Fibroblast of gingiva (primary cell): ENCODE measurements around the gene GPATCH3.
A peak's percentile ranks its signal among the peaks of the same experiment; 100 is the strongest.
"Not testable (repeated sequence)": the region's sequence is repeated elsewhere in the genome, so short reads cannot be mapped to it uniquely, and the experiment has no call there.

ENCODE experiments used
- DNase-seq: peaks from one replicate; pipeline ENCODE4 v3.0.0-alpha.2; 2011; ENCODE audit warnings: low read depth

Gene GPATCH3

DNA sequence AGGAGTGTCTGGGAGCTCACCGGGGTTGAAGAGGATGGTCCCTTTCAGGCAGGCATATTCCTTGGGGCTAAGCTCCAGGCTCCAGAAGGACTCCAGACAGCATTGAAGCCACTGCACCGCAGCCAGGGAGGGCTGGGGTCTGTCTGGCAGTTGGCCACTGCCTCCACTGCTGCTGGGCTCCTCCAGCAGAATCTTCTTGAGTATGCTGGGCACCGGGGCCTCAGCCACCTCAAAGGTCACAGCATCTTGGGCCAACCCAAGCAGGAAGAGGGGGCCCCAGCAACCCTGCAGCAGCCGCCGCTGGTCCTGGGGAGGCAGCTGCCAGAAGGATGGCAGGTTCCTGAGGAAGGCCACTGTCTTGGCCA is 13.1 kb upstream of the GPATCH3 start:
- DNase-seq = no peak

DNA sequence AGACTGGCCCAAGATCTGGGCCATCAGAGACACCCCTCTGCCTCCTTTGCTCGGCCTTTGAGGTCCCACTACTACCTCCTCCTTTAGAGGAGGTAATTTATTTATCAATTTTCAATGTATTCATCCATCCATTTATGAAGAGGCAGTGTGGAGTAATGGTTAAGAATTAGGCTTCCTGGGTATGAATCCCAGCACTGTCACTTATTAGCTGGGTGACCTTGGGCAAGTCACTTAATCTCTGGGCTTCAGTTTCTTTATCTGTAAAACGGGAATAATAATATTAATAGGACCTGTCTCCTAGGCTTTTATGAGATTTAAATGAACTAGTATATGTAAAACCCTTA is 11.9 kb upstream of the GPATCH3 start:
- DNase-seq = no peak

DNA sequence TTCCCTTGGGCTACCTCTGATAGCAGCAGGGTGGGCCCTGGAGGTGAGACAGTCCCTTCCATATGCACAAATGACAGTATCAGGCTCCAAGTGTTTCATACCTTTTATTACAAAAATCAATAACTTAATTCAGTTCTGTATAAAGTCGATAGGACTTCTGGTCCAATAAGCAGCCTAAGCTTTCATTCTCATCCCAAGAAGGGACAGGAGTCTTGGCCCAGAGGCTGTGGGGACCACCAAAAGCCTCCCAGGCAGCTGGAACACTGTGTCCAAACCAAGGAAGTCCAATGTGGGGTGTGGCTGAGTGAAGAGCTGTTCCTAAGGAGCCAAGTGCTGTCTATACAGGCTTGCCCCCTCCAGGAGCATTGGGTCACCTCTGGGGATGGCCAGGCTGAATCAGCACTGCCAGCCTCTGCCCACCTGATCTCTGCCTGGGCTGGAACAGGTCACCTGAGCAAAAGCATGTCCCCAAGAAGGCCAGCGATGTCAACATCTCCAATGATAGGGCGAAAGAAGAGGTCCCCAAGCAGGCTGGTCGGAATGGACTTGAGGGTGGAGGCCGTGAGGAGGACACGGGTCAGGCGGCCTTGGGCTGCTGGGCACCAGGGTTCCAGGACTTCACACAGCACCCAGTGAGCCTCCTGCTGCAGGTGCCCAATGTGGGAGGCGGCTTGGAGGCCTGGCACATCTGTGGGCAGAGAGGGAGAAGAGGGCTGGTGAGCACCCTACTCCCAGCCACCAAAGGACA is 11.3 kb upstream of the GPATCH3 start:
- no peak for DNase-seq

DNA sequence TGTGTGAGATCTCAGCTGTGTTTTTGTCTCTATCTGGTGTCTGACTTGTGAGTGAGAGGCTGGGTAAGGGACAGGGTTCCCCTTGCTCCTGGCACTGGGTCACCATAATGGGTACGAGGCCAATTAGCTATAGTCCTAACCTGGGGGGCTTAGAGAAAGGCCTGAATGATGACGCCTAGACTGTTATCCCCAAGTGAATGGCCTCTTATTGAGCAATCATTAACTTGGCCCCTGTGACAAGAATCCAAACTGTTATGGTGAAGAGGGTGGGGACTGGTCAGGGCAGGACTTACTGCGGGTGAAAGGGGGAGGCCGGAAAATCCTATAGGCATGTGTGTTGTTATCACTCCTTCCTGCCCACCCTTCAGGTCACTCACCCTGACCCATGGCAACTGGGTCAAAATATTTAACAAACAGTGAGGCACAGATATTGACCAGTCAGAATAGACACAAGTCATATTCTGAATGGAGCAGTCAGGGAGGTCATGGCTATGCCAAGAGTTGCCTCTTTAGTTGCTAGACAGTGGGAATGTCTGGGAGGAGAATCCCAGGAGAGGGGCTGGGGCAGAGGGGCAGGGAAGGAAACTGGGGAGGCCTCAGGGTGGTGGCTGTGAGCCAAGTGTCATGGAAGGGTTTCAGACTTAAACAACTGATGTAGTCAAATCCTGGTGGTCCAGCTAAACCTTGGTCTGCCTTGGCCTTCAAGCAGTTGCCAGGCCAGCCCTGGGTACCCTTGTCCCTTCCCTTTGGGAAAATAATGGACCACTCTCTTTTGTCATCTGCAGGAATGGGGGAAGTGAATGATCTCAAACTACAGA is 10.3 kb upstream of the GPATCH3 start:
- no peak for DNase-seq

DNA sequence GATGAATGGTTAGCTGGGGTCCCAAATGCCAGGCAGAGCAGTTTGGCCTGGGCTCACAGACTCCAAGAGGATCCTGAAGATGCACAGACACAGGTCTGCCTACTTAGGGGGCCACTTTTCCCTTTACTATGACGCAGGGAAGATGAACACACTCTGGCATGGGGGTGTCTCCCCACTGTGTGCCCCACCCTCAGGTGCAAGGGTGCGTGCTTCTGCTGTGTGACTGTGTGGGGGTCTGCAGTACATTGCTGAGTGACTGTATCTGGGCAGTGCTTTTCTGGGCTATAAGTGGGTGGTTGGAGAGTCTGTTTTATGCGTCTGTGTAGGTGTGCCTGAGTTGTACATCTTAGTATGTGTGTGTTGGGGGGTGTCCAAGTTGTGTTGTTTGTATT is 9.7 kb upstream of the GPATCH3 start:
- no peak for DNase-seq

DNA sequence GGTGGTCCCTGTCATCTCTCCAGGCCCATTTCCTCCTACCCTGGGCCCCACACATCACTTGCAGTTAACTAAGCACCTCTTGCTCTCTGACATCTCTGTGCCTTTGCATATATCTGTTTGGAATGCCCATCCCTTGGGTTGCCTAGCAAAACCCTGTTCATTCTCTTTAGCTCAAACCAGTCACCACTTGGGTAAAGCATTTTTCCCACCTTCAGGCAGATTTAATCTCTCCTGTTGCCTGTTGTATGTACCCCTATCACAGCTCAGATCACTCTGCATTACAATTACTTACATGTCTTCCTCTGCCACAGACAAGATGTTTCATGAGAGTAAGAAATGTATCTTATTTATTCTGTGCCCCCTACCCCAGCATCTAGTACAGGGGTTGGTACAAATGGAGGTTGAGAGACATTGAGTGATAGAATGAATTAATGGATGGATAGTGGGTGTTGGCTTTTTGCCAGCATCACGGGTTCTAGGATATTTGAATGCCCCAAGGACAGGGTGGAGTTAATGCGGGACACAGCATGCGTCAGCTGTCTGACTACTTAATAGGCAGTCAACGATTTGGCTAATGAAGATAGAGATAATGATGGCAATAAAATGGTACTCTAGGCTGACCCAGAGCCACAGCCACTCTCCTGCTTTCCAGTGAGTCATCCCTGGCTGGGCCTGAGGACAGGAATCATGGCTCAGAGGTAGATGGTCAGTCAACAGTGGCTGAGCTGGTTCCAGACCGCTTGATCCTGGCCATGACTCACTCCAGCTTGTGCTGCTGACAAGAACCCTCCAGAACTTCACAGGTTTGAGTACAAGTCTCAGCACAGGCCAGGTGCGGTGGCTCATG is 7.0 kb upstream of the GPATCH3 start:
- peak; percentile 47 for DNase-seq

DNA sequence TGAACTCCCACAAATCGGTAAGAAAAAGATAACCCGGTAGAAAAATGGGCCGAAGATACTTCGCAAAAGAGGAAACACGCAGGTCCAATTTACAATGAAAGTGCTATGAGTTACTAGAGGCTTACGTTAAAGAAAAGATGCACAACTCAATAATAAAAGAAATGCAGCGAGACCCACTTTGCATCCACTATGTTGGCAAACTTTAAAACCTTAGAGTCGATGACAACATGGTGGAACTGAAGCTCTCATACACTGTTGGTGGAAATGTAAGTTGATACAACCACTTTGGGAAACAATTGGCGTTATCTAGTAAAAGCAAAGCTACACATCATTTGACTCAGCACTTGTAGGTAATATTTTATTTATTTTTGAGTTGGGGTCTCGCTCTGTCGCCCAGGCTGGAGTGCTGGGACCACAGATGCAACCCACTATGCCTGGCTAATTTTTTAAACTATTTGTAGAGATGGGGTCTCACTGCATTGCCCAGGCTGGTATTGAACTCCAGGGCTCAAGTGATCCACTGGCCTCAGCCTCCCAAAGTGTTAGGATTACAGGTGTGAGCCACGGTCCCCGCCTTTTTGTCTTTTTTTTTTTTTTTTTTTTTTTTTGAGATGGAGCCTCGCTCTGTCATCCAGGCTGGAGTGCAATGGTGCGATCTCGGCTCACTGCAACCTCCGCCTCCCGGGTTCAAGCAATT is 696 bp upstream of the GPATCH3 start:
- DNase-seq = no peak

DNA sequence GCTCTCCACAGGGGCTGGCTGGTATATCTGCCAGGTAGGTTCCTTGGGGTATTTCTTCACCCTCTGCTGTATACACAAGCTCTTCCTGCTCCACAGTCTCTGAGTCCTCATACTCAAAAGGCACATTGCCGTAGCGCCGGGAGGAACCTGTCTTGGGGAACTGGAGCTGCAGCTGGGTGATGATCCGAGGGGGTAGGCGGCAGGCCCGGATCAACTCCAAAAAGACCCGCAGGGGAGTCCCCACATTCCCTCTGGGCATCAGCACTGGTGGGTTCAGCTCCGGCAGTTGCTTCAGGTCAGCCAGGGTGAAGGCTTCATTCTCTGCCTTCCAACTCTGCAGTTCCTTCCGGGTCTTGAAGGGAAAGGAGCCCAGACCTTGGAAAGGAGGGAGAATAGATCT is 2.9 kb downstream of the GPATCH3 start:
- no peak for DNase-seq

DNA sequence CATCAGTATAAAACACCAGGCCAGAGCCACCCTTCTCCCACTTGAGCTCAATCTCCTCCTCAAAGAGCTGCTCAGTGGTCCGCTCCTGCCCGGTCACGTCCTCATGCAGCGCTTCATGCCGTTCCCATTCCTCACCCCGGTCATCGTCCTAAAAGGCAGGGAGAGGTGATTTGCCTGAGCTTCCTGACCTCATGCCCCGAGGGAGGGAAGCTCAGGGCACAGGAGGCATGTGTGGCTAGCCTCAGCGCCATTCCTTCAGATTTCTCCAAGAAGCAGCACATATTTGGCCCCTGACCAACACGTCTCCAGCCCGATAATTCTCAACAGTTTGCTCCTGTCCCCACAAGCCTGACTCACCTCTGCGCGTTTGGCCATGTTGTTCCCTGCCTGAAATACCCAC is 6.0 kb downstream of the GPATCH3 start:
- DNase-seq = no peak

DNA sequence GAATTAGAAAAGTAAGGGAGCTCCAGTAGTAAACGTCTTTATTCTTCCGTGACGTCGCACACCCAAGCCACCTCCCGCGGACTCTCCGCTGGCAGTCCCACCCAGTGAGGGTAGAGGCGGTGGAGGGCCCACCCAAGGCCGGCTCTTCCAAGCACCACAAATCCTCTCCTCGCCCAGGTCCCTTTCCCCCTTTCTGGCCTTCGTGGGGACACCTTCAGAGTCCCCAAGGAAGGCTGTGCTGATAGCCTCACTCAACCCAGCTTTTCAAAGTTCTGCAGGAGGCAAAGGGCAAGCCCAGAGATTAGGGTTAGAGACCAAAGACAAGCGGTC is 9.8 kb downstream of the GPATCH3 start:
- DNase-seq = no peak

DNA sequence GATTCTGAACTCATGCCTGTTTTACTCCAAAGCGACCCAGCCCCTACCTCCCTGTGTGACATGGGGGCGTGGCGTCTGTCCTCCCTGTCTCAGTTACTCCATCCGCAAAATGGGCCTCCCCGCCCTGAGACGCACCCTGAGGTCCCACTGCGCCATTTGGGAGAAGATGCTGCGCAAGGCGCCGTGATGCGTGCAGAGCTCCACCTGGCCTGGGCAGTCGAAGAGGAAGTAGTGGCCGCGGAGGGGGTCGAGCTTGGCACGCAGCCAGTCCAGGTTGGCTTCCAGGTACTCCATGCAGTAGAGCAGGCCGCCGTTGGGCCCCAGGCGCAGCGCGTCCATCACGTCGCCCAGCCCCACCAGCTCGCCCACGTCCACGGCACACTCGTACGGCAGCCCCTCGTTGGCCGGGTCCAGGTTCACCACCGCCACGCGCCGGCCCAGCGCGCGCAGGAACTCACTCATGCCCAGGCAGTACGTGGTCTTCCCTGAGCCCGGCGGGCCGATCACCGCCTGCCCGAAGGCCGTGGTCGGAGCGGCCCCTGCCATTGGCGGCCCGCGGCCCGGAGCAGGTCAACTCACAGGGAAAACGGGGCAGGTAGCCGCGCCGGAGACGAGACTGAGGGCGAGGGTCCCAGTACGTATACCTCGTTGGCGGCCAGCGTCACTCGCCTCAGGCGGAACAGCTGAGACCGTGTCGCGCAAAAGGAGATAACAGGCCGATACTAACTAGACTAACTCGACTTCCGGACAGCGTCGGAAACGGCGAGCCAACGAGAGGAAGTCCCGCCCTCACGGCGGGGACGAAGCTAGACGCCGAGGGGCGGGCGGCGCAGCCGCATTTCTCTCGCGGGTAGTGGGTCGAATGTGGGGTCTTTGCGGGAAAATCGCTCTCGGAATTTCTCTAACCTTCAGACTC is 10.5 kb downstream of the GPATCH3 start, which contains the start of gene GPN2:
Gene GPN2 (minus strand): TSS at position 733 of the 916 bp plus-strand sequence. CDS start 187 bp downstream, at position 546.
- peak; percentile 74 for DNase-seq

DNA sequence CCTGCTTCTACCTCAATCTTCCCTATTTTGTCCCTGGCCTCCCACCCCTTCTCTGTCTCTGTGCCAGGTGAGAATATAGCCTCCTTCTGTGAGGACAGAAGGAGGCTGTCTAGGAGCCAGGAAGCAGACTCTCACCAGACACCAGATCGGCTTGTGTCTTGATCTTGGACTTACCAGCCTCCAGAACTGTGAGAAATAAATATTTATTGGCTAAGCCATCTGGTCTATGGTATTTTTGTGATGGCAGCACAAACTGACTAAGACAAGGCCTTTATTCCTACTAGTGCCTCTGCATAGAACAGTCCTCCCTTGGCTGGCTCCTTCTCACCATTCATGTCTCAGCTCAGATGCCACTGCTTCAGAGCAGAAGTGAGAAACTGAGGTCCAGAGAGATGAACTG is 12.0 kb downstream of the GPATCH3 start:
- no peak for DNase-seq

DNA sequence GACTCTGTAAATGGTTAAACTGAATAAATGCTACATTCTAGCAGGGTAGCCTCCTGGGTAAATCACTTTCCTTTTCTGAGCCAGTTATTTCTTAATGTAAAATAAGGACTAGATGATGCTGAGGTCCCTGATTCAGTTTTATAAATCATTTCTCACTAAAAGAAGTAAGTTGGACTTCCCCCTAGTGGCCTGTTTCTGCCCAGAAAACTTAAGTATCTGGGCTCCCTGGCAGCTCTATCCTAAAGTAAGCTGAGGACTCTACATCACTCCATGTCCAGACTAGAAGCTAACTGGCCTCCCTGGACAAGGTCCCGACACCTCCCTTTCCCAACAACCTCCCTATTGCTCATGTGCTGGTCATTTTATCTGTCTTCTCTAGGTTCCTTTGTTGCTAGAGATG is 13.1 kb downstream of the GPATCH3 start:
- DNase-seq = peak; percentile 54

DNA sequence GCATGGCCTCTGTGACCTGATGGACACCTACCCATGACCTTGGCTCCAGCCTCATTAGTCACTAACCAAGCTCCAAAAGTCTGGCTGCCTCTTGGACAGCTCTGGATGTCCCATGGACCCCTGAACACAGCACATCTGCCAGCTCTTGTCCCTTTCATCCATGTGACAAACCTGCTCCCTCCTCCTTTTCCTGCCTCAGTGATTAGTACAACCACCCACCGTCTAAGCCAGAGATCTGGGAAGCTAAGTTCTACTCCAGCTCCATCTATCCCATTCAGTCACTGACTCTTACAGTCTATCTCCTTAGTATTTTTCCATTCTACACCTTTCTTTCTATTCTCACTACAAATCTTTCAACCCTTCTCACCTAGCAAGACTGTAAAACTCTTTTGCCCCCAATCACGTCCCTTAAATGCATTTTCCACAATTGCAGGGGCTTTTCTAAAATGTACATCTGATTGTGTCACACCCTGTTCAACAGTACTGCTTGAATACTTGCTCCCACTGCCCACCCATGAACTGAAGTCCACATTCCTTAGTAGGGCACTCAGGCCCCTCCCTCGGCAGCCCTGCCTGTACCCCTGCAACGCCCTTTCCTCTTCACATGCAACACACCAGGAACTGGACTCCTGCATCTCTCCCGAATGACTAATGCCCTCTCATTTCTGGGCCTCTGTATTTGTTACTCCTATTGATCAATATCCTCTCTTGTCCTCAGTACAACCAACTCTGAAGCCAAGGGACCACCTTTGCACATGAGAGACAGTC is 17.4 kb downstream of the GPATCH3 start:
- DNase-seq = no peak

DNA sequence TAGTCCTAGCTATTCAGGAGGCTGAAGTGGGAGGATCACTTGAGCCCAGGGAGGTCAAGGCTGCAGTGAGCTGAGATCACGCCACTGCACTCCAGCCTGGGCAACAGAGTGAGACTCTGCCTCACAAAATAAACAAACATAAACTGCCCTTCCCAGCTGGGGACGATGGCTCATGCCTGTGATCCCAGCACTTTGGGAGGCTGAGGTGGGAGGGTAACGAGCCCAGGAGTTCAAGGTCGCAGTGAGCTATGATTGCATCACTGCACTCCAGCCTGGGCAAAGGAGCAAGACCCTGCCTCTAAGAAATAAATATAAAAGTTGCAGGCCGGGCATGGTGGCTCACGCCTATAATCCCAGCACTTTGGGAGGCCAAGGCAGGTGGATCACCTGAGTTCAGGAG is 18.7 kb downstream of the GPATCH3 start:
- DNase-seq = not testable (repeated sequence)

DNA sequence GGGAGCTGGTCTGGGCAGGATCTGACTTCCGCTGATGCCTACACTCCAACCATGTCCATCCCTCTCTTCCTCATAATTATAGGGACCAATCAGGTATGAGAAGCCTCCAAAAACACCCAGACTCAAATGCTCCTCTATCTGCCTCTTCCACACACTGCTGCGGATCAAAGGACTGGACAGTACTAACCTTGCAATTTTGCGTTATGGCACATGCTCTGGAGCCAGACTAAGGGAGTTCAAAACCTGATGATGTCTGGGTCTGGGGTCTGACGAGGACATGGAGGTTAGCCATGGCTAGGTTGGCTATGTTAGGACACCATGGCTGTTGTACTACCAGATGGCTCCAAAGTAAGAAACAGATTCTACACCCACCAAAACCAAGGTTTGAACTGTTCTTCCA is 20.5 kb downstream of the GPATCH3 start:
- DNase-seq = no peak

DNA sequence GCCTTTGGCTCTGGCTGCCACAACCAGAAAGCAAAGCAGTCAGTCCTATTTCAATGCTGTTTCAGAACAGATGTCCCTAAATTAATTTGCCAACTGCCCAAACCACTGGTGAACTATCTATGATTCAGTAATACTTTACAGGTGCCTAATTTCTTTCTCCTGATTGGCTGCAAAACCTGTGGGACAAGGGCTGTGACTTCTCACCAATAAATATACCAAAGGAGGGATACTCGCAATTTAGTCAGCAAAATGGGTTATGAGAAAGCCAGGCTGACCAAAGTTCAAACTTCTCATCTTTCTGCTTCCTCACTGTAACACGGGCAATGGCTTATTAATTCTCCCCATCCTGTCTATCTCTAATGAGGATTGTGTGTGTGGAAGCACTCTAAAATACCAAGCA is 22.9 kb downstream of the GPATCH3 start:
- no peak for DNase-seq

DNA sequence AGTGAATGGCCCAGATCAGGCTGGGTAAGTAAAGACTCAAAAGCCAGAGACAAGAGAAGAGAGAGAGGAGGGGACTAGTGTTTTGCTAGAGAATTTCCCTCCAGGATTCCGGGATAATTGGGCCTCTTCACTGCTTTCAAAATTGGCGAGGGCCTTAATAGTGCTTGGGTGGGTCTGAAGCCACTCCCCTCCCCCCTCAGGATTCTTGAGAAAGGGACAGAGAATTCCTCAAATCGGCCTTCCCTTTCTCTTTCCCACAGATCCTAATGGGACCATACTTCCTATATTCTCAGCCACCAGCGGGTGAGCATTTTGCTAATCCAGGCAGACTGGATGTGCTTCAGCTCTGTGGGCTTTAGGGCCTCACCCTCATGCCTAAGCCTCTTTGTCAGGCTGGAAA is 25.4 kb downstream of the GPATCH3 start:
- no peak for DNase-seq

DNA sequence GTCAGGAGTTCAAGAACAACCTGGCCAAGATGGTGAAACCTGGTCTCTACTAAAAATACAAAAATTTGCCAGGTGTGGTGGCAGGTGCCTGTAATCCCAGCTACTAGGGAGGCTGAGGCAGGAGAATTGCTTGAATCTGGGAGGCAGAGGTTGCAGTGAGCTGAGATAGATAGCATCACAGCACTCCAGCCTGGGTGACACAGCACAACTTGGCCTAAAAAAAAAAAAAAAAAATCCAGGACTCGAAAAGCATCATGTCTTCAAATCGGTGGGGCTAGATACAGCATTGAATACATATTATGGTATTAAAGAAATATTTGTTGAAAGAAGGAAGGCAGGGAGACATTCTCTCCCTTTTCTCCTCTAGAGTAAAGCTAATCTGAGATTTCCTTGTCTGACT is 27.2 kb downstream of the GPATCH3 start:
- not testable (repeated sequence) for DNase-seq
